GM21515 (cell line): ENCODE data around the gene PYROXD2.

ENCODE experiments used
- ATAC-seq: cut with Tn5 transposase; IDR thresholded peaks from one replicate; pipeline ENCODE4 v1.9.1; 2021; ENCODE audit not compliant: unreplicated experiment

Gene PYROXD2

GRCh38 chr10:98416606-98417388, 1.8 kb upstream of the PYROXD2 start:
- no peak for ATAC-seq

DNA sequence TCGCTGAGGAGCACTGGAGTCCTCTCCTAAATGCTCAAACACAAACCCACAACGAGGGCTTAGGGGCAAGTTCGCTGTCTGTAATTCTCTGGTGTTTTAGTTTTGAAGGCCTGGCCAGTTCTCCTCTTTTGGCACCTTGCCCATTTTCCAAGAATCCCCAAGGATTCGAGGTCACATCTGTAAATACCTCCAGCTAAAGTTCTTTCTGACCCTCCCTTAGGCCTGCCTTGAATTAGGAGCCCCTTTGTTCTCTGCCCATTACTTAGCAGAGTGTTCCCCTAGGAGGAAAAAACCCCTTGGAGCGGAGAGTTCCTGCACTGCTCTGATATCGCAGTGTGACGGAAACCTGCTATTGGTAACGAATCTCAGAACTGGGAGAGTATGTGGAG, 743 bp upstream of the PYROXD2 start:
- no peak for ATAC-seq

- ATAC-seq = no peak
Observed at GRCh38 chr10:98414578-98414931, 427 bp downstream of the PYROXD2 start.

GRCh38 chr10:98411768-98412167, 3.2 kb downstream of the PYROXD2 start:
- no peak for ATAC-seq

- ATAC-seq = no peak
Observed at GRCh38 chr10:98411166-98411565, 3.8 kb downstream of the PYROXD2 start.

DNA sequence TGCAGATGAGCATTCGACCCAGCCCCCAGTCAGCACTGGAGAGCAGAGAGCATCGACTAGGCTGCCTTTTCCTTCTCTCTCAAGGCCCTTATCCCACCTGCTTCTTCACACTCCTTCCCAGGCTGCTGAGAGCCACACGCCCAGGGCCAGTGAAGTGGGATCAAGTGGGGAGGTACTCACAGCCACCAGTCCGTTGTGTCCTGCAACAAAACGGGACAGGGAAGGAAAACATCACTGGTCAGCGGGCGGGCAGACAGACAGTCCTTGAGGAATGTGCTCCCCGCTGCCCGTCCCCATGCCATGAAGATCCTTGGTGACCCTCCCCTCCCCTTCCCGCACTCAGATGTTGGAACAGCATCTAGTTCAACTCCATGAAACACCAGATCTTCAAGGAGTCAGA, 4.2 kb downstream of the PYROXD2 start:
- no peak for ATAC-seq

GRCh38 chr10:98410135-98410743, 4.7 kb downstream of the PYROXD2 start:
- ATAC-seq = no peak

- ATAC-seq = no peak
Observed at GRCh38 chr10:98408799-98409198, 6.2 kb downstream of the PYROXD2 start.

GRCh38 chr10:98407744-98408241, 7.2 kb downstream of the PYROXD2 start:
- ATAC-seq = no peak

DNA sequence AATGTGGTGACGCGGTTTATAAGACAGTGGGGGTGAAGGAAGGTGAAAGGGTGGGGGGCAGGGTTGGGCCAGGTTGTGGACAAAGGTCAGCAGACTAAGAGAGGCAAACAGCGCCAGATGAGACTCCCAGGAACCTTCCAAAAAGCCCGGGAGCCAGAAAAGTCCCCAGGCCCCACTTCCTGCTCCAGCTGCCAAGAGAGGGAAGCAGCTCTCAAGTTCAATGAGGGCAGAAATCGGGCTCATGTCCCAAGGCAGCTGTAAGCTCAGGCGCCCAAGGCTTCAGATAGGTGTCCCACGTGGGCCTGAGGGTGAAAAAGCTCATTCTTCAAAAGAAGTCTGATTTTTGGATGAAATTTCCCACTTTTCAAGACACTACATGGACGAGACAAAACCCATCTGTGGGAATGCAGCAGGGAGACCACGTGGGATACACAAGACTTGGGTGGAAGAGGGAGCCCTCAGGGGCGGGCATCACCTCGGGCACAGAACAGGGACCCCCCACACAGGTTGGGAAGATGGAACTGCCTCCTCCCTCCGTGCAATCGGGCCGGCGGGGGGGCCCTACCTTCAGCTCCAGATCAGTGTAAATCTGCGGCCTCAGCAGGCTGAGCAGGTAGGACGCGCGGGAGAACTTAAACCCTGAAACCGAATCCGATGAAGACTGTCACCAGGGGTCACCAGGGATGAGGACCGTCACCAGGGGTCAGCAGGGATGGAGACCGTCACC, 7.8 kb downstream of the PYROXD2 start:
- ATAC-seq = no peak

GRCh38 chr10:98405422-98405821, 9.6 kb downstream of the PYROXD2 start:
- ATAC-seq = no peak

DNA sequence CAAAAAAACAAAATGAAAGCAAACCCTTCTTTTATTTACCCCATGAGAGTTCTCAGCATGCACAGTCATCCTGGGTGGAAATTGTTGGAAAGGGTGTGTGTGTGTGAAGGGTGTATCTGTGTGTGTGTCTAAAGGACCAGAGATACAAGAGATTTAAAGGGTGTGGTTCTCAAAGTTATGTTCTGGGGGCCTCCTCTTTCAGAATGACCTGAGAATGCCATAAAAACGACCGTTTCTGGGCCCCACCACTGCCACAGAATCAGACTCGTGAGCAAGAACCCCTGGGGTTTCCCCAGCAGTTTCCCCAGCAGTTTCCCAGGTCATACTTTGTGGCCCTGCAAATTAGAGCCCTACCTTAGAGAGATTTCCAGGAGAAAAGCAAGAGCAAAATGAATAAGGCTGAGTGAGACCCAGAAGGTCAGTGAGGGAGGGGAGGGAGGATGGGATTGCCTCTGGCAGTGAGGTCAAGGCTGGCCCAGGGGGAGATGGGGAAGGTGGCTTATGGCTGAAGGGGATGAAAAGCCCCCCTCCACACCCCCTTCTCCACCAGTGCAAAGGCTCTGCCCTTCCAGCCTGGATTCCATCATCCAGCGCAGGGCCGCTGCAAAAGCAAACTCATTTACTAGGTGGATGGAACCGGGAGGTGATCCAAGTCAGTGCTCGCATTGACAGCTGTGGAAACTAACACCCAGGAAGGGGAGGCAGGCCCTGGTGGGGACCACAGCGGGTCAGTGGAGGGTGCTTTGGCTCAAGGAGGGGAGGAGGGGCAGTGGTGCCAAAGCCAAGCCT, 10.2 kb downstream of the PYROXD2 start:
- ATAC-seq = peak; percentile 58

GRCh38 chr10:98403812-98404504, 11.0 kb downstream of the PYROXD2 start:
- ATAC-seq = no peak

DNA sequence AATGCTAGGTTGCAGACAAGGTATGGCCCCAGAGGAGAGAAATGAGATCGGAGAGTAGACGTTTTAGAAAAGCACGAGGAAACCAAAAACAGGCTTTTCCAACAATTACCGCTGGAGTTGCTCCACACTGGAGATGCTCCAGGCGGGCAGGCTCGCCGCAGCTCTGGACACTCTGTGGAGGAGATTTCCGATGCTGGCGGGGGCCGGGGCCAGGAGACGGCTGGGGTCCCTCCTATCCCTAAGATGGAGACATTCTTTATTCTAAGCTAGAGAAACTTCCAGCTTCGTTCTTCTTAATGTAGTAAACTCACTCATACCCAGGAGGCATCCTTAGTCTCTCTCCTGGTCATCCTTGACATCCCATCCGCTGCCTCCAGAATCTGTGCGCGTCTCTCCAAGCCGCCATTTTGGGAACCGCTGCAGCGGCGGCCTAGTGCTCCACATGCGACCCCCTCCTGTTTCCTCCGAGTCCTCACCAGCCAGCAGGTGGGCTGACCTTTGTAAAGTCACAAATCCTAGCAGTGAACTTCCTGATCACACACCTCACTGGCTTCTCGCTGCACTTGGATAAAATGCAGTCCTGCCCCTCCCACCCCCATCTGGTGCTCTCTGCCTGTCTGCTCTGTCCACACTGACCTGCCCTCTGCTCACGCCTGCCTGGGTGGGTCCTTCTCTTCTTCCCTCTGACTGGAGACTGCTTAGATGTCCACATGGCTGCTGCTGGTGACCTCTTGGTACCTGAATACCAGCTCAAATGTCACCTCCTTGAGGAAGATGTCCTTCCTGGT, 11.9 kb downstream of the PYROXD2 start:
- no peak for ATAC-seq

- no peak for ATAC-seq
Observed at GRCh38 chr10:98402478-98402877, 12.5 kb downstream of the PYROXD2 start.

DNA sequence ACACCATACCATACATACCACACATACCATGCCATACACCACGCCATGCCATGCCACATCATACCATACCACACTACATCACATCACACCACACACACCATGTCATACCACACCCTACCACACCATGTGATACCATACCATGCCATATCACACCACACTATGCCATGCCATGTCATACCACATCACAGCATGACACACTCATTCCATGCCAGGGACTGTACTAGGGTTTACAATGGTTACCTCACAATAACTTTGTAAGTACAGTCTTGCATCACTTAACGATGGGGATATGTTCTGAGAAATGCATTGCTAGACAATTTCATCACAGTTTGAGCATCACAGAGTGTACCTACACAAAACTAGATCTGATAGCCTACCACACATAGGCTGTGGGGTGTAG, 14.5 kb downstream of the PYROXD2 start:
- ATAC-seq = no peak

DNA sequence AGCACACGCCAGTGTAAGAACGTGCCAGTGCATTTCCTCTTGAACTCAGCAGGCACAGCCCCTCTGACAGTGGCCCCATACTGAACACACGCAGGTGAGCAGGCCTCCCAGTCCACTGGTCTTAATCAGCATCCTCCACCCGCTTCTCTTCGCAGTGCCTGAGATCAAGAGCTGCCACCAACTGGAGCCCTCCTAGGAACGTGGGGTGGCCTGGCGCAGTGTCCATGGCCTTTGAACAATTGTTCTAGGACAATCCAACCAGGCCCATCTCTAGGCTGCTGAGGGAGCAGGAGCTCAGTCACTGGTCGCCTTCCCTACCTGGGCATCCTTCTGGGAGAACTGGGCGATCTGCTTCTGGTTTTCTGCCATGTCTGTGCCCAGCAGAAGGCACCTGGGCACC, 15.2 kb downstream of the PYROXD2 start:
- no peak for ATAC-seq

DNA sequence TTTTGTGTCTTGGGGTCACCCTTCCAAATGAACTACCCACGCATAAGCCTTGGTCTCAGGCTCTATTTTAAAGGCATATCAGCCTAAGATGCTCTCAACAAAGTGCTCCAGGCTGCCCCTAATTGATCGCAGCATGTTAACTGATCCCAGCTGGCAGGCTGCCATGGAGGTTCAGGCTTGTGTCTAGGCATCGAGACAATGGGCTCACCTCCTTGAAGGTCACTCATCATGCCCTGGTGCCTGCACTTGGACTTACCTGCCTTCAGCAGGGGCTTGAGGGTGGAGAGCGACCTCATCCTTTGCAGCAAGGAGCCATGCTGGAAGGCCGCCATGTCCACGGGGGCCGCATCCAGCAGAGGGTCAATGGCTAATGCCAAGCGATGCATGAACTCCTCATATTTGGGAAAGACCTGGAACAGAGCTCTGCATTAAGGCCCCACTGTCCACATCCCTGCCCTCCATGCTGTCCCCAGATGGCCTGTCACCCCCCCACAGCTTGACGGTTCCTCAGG, 17.8 kb downstream of the PYROXD2 start:
- no peak for ATAC-seq
